Neuronal stem cell (in vitro differentiated cells): ENCODE data around the gene RCAN3.

Experiments
- DNase-seq: peaks from one replicate; pipeline ENCODE4 v3.0.0-alpha.2; 2013; ENCODE audit warnings: low spot score
- H2AFZ ChIP-seq: one replicate; pipeline ENCODE4 v1.6.1; 2013; ENCODE audit warnings: mild to moderate bottlenecking, low read length, inconsistent platforms
- H2AK5ac ChIP-seq: 2 replicates; pipeline ENCODE4 v1.6.1; 2013; ENCODE audit warnings: low read depth, mild to moderate bottlenecking, inconsistent platforms, low read length, moderate library complexity, mixed read lengths
- H2BK120ac ChIP-seq: 2 replicates; pipeline ENCODE4 v1.6.1; 2013; ENCODE audit warnings: low read depth, mild to moderate bottlenecking, inconsistent platforms, low read length, moderate library complexity, mixed read lengths
- H2BK12ac ChIP-seq: one replicate; pipeline ENCODE4 v1.6.1; 2013; ENCODE audit warnings: low read length, inconsistent platforms
- H2BK15ac ChIP-seq: 2 replicates; pipeline ENCODE4 v1.6.1; 2013; ENCODE audit warnings: mild to moderate bottlenecking, low read length, inconsistent platforms, mixed read lengths
- H2BK5ac ChIP-seq: one replicate; pipeline ENCODE4 v1.6.1; 2013; ENCODE audit warnings: inconsistent platforms, mild to moderate bottlenecking, low read length, moderate library complexity
- H3K14ac ChIP-seq: one replicate; pipeline ENCODE4 v1.6.1; 2013; ENCODE audit warnings: low read length, inconsistent platforms
- H3K18ac ChIP-seq: 2 replicates; pipeline ENCODE4 v1.6.1; 2013; ENCODE audit warnings: low read length, inconsistent platforms
- H3K23ac ChIP-seq: 2 replicates; pipeline ENCODE4 v1.6.1; 2013; ENCODE audit warnings: low read depth, mild to moderate bottlenecking, mixed read lengths, low read length, inconsistent platforms; ENCODE audit not compliant: poor library complexity
- H3K27ac ChIP-seq: replicated peaks from 3 replicates; pipeline ENCODE4 v1.5.1; 2013; ENCODE audit warnings: low read length, inconsistent platforms
- H3K27me3 ChIP-seq, 3 experiments: 2 replicates each; pipeline ENCODE4 v1.6.1; 2013; ENCODE audit warnings: low read length in 3 of 3, mild to moderate bottlenecking in 2 of 3, inconsistent platforms in 1 of 3, low read depth in 1 of 3, mixed read lengths in 1 of 3, moderate library complexity in 1 of 3; ENCODE audit not compliant: control insufficient read depth in 3 of 3, insufficient read depth in 3 of 3
- H3K36me3 ChIP-seq, 2 donors: replicated peaks in 1 of 2; 2 replicates each; pipeline ENCODE4 v1.6.1; 2013; ENCODE audit warnings: low read length in 2 of 2; ENCODE audit not compliant: control insufficient read depth in 2 of 2, insufficient read depth in 2 of 2
- H3K4ac ChIP-seq: 2 replicates; pipeline ENCODE4 v1.6.1; 2013; ENCODE audit warnings: inconsistent platforms, mild to moderate bottlenecking, low read length, moderate library complexity
- H3K4me1 ChIP-seq, 2 donors: 1 replicate in 1 of 2; 2 replicates in 1 of 2; pipeline ENCODE4 v1.6.1; 2013; ENCODE audit warnings: low read length in 2 of 2, low read depth in 1 of 2; ENCODE audit not compliant: control insufficient read depth in 2 of 2, insufficient read depth in 1 of 2
- H3K4me2 ChIP-seq: one replicate; pipeline ENCODE4 v1.6.1; 2013; ENCODE audit warnings: mild to moderate bottlenecking, low read length, inconsistent platforms; ENCODE audit not compliant: insufficient read depth, poor library complexity, severe bottlenecking
- H3K4me3 ChIP-seq, 2 donors: 2 replicates each; pipeline ENCODE4 v1.5.1; 2013; ENCODE audit warnings: low read length in 2 of 2, mild to moderate bottlenecking in 2 of 2, inconsistent platforms in 1 of 2, moderate library complexity in 1 of 2
- H3K79me1 ChIP-seq: one replicate; pipeline ENCODE4 v1.6.1; 2013; ENCODE audit warnings: low read depth, mild to moderate bottlenecking, inconsistent platforms, low read length, moderate library complexity
- H3K9ac ChIP-seq: one replicate; pipeline ENCODE4 v1.6.1; 2013; ENCODE audit warnings: mild to moderate bottlenecking, low read depth, low read length, inconsistent platforms; ENCODE audit not compliant: poor library complexity
- H3K9me3 ChIP-seq, 2 donors: replicated peaks in 1 of 2; 2 replicates each; pipeline versions ENCODE3 to v1.6.1; 2013; ENCODE audit warnings: low read length in 2 of 2, mild to moderate bottlenecking in 2 of 2, inconsistent platforms in 1 of 2, low read depth in 1 of 2, mixed read lengths in 1 of 2, moderate library complexity in 1 of 2; ENCODE audit not compliant: control insufficient read depth in 2 of 2, insufficient read depth in 1 of 2
- H4K8ac ChIP-seq: one replicate; pipeline ENCODE4 v1.6.1; 2013; ENCODE audit warnings: low read depth, mild to moderate bottlenecking, inconsistent platforms, low read length, moderate library complexity
- H4K91ac ChIP-seq: one replicate; pipeline ENCODE4 v1.6.1; 2013; ENCODE audit warnings: low read length, low read depth, mild to moderate bottlenecking, inconsistent platforms; ENCODE audit not compliant: poor library complexity
- WGBS, 2 donors: extraction: QIAGEN DNeasy Blood & Tissue Kit; methylation state at CpG; one replicate each; pipeline ENCODE4 v1.1.7; 2013; ENCODE audit warnings: missing lambda C conversion rate in 2 of 2, mixed read lengths in 1 of 2; ENCODE audit not compliant: insufficient read length in 2 of 2, insufficient replicate concordance in 1 of 2; ENCODE audit errors: extremely low coverage in 2 of 2; 5-methylcytosine and 5-hydroxymethylcytosine counted together

Gene RCAN3

DNA sequence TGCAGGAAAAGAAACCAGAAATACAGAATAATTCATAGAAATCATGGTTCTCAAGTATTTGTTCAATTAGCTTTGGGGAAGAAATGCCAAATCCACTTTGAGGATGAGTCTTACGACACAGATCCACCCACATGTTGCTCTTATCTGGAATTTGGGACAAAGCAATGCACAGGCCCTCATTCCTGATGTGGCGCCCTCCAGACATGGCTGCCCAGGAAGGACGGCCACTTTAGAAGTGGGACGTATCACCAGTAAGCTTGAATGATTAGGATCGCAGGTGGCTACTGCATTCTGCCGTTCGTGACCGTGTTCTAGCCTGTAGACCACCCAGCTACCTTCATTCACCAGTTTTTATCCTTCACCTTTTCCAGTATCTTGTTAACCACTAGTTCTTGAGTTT lies 33.1 kb downstream of the RCAN3 start:
- Histone ChIP-seq H3K79me1 (no peaks in the 10 kb centered on the region), H2BK5ac (no peak overlapping the region), H3K4me2 (no peak overlapping the region), H3K4me3 (no peak overlapping the region), H3K14ac (no peak overlapping the region), H3K27ac (no peak overlapping the region), H2AFZ (no peak overlapping the region), H2BK15ac (no peak overlapping the region), H2AK5ac (no peak overlapping the region), H3K4me1 (no peaks in the 10 kb centered on the region), H4K8ac (no peak overlapping the region), H3K9me3 (no peaks in the 10 kb centered on the region), H4K91ac (no peak overlapping the region), H3K27me3 (peaks cover 0 to 17% (median 0%) of the 10 kb centered on the region in 3 experiments), H3K4ac (no peak overlapping the region), H3K9ac (no peak overlapping the region), H2BK12ac (no peak overlapping the region), H3K36me3 (no peaks in the 10 kb centered on the region), H2BK120ac (no peak overlapping the region), H3K18ac (no peak overlapping the region), H3K23ac (peak overlapping the region; percentile 73)
- WGBS, 2 donors: no CpG with 5 or more reads among the region's 8 CpGs
- no peak for DNase-seq

DNA sequence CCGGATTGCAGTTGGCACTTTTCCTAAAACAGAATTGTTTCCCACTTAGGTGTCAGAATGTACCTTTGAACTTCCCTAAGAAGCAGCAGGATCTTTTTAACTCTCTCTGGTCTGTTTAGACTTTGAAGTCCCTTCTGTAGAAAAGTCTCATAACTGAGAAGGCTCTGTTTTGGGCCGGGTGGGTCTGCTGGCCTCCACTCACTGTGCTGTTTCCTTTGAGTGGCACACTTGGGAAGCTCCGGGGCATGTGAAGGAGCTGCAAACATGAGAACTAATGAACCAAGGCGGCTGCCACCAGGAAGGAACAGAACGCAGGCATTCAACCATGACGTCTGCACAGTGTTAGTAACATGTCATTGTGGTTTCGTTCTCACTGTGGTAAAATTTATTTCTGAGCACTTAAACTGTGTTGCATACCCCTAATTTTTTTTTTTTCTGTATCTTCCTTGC lies 33.8 kb downstream of the RCAN3 start:
- no peak for DNase-seq
- H3K27ac ChIP-seq: no peak overlapping the region
- H4K8ac ChIP-seq: no peak overlapping the region
- no peak overlapping the region for H4K91ac ChIP-seq
- no peak overlapping the region for H3K4me3 ChIP-seq
- peaks cover 0 to 17% (median 0%) of the 10 kb centered on the region in 3 experiments for H3K27me3 ChIP-seq
- H3K14ac ChIP-seq: no peak overlapping the region
- no peak overlapping the region for H3K18ac ChIP-seq
- WGBS, 2 donors: no CpG with 5 or more reads among the region's 7 CpGs
- H3K79me1 ChIP-seq: no peaks in the 10 kb centered on the region
- H2BK15ac ChIP-seq: no peak overlapping the region
- H3K9me3 ChIP-seq: no peaks in the 10 kb centered on the region
- no peaks in the 10 kb centered on the region for H3K36me3 ChIP-seq
- no peak overlapping the region for H2BK12ac ChIP-seq
- H2BK120ac ChIP-seq: no peak overlapping the region
- H3K4ac ChIP-seq: no peak overlapping the region
- H3K9ac ChIP-seq: no peak overlapping the region
- no peak overlapping the region for H3K23ac ChIP-seq
- no peak overlapping the region for H3K4me2 ChIP-seq
- no peak overlapping the region for H2AFZ ChIP-seq
- H2BK5ac ChIP-seq: no peak overlapping the region
- H3K4me1 ChIP-seq: no peaks in the 10 kb centered on the region
- H2AK5ac ChIP-seq: no peak overlapping the region

DNA sequence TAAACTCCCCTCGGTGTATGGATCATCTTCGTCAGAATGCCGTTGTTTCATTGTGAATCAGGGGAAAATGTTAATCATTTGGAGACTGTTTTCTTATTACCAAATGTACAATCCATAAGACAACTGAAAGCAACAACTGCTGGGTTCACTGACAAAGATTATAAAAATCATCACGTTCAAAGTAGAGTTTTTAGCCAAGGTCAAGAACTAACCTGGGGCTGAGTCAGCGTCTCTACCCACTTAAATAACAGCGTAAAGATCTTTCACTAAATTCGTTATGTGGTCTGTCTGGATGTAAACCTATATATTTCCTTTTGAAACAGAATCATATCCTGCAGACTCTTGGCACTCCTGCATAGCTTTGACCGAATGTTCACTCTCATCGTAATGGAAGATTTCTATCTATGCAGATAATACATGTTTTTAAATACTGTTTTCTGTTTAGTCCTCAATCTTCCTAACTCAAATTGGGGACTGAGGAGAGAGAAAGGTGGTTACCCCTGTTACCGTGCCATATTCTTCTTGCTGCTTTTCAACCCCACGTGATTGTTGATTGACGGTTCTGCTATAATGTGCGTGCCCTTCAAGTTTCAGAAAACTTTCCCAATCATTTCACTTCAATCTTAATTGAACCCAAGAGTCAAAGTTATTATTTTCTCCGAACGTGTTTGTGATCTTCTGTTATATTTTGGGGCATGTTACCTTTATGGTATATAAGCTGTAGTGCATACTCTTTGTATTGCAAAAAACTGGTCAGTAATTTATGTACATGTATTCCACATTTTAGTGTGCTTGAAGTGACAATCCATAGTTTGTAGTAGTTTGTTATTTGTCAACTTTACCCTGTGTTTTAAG lies 37.6 kb downstream of the RCAN3 start:
- no peak overlapping the region for H2AK5ac ChIP-seq
- H3K14ac ChIP-seq: no peak overlapping the region
- no peak for DNase-seq
- H3K4me2 ChIP-seq: no peak overlapping the region
- no peak overlapping the region for H2BK5ac ChIP-seq
- no peaks in the 10 kb centered on the region for H3K36me3 ChIP-seq
- no CpG with 5 or more reads among the region's 15 CpGs for WGBS, 2 donors
- no peak overlapping the region for H2BK120ac ChIP-seq
- H3K27me3 ChIP-seq: peaks cover 0 to 20% (median 0%) of the 10 kb centered on the region in 3 experiments
- no peak overlapping the region for H3K23ac ChIP-seq
- no peak overlapping the region for H4K8ac ChIP-seq
- no peaks in the 10 kb centered on the region for H3K79me1 ChIP-seq
- H2BK15ac ChIP-seq: no peak overlapping the region
- no peak overlapping the region for H3K4ac ChIP-seq
- no peak overlapping the region for H3K4me3 ChIP-seq
- H3K4me1 ChIP-seq: no peaks in the 10 kb centered on the region
- H2AFZ ChIP-seq: no peak overlapping the region
- H3K9ac ChIP-seq: no peak overlapping the region
- H3K18ac ChIP-seq: no peak overlapping the region
- H4K91ac ChIP-seq: no peak overlapping the region
- H2BK12ac ChIP-seq: no peak overlapping the region
- no peaks in the 10 kb centered on the region for H3K9me3 ChIP-seq
- H3K27ac ChIP-seq: no peak overlapping the region

DNA sequence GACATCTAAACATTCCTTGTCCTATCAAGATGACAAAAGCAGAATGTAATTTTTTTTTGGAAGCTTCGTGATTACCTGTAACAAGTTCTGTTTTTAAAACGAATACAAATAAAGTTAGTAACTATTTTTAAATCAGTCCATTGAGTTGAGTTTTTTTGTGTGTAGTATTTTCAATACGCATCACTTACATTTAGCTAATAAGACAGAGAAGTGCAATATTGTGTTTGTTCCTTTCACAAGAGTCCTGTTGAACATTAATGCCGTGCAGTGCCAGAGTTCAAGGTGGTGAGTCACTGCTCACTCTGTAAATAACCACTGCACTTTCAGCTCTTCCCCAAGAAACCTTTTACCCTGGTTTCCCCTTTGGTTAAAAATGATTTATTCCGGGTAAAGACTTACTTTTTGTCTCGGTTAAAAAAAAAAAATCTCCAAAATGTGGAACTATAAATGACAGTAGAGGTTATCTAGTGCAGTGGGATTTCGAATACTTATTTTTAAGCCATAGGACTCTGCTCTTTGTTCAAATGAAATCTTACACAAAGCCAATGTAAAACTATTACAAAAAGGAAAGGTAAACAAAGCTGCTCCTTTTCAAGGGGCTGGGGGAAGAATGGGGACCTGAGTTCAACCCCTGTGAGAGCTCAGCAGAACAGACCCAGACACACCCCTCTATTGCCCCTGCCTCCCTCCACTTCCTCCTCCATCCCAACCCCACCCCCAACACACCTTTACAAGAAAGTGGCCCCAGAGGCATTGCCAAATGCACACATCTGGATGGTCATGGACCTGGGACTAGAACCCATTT lies 38.5 kb downstream of the RCAN3 start:
- peaks cover 0 to 27% (median 0%) of the 10 kb centered on the region in 3 experiments for H3K27me3 ChIP-seq
- no peaks in the 10 kb centered on the region for H3K4me1 ChIP-seq
- H3K4me2 ChIP-seq: no peak overlapping the region
- no CpG with 5 or more reads among the region's 7 CpGs for WGBS, 2 donors
- no peak overlapping the region for H3K23ac ChIP-seq
- no peak overlapping the region for H3K27ac ChIP-seq
- no peak overlapping the region for H2AFZ ChIP-seq
- no peak overlapping the region for H4K91ac ChIP-seq
- H4K8ac ChIP-seq: no peak overlapping the region
- no peak overlapping the region for H3K4me3 ChIP-seq
- H3K14ac ChIP-seq: no peak overlapping the region
- H3K9ac ChIP-seq: no peak overlapping the region
- H3K4ac ChIP-seq: no peak overlapping the region
- no peaks in the 10 kb centered on the region for H3K9me3 ChIP-seq
- no peak for DNase-seq
- H3K79me1 ChIP-seq: no peaks in the 10 kb centered on the region
- H2AK5ac ChIP-seq: no peak overlapping the region
- no peak overlapping the region for H2BK120ac ChIP-seq
- no peaks in the 10 kb centered on the region for H3K36me3 ChIP-seq
- no peak overlapping the region for H2BK15ac ChIP-seq
- no peak overlapping the region for H2BK12ac ChIP-seq
- no peak overlapping the region for H2BK5ac ChIP-seq
- H3K18ac ChIP-seq: no peak overlapping the region
